Measurements from ENCODE around the gene DNAH17. TPM values are rescaled to one million over a fixed set of nuclear protein-coding genes. Genes with fewer than 3 reads are reported as not detected.

DNAH17 gene
- total RNA-seq, 1 donor from 2014 or later, result not detected

GRCh38 chr17:78585006-78585630 is 7.9 kb upstream of the DNAH17 start:
- no peak overlapping the region for H3K4me3 ChIP-seq (ENCODE audit: low read depth, low read length)
- no peak for DNase-seq (ENCODE audit: low read depth)
- TF ChIP-seq CTCF (conservative IDR thresholded peaks at IDR 0.05; ENCODE audit: low read depth, low read length), result no peak

- DNase-seq (ENCODE audit: low read depth), result no peak
- TF ChIP-seq CTCF (conservative IDR thresholded peaks at IDR 0.05; ENCODE audit: low read depth, low read length), result no peak
- no peak overlapping the region for H3K4me3 ChIP-seq (ENCODE audit: low read depth, low read length)
These were observed 5.9 kb upstream of the DNAH17 start for GRCh38 chr17:78583091-78583490.

GRCh38 chr17:78581304-78581703 is 4.1 kb upstream of the DNAH17 start:
- no peak for DNase-seq (ENCODE audit: low read depth)
- TF ChIP-seq CTCF (conservative IDR thresholded peaks at IDR 0.05; ENCODE audit: low read depth, low read length), result no peak

GRCh38 chr17:78580277-78580804 is 3.1 kb upstream of the DNAH17 start:
- no peak for TF ChIP-seq CTCF (conservative IDR thresholded peaks at IDR 0.05; ENCODE audit: low read depth, low read length)
- H3K4me3 ChIP-seq (ENCODE audit: low read depth, low read length), result no peak overlapping the region
- DNase-seq (ENCODE audit: low read depth), result no peak

More at GRCh38 chr17:78581304-78581703, 4.1 kb upstream of the DNAH17 start:
- no peak overlapping the region for H3K4me3 ChIP-seq (ENCODE audit: low read depth, low read length)

GRCh38 chr17:78576389-78577112 is 645 bp downstream of the DNAH17 start:
- no peak for TF ChIP-seq CTCF (conservative IDR thresholded peaks at IDR 0.05; ENCODE audit: low read depth, low read length)
- no peak overlapping the region for H3K4me3 ChIP-seq (ENCODE audit: low read depth, low read length)
- DNase-seq (ENCODE audit: low read depth), result no peak

GRCh38 chr17:78575899-78576298 is 1.3 kb downstream of the DNAH17 start:
- no peak for TF ChIP-seq CTCF (conservative IDR thresholded peaks at IDR 0.05; ENCODE audit: low read depth, low read length)
- H3K4me3 ChIP-seq (ENCODE audit: low read depth, low read length), result no peak overlapping the region
- no peak for DNase-seq (ENCODE audit: low read depth)
